ENCODE results near the gene FAM200A. TPM values are rescaled to one million over a fixed set of nuclear protein-coding genes. Genes with fewer than 3 reads are reported as not detected.
"Not testable (repeated sequence)": the region's sequence is repeated elsewhere in the genome, so short reads cannot be mapped to it uniquely, and the experiment has no call there.

The FAM200A gene
- total and polyA plus RNA-seq, 10 donors = 4.9 to 9.2 (median 5.7) TPM

DNA sequence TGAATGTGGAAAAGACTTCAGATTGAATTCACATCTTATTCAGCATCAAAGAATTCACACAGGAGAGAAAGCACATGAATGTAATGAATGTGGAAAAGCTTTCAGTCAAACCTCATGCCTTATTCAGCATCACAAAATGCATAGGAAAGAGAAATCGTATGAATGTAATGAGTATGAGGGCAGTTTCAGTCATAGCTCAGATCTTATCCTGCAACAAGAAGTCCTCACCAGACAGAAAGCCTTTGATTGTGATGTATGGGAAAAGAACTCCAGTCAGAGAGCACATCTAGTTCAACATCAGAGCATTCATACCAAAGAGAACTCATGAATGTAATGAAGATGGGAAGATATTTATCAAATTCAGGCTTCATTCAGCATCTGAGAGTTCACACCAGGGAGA is 21.3 kb upstream of the FAM200A start:
- H3K27ac ChIP-seq = no peak overlapping the region
- H3K9me3 ChIP-seq = no peaks in the 10 kb centered on the region
- TF ChIP-seq, protein P1, sequence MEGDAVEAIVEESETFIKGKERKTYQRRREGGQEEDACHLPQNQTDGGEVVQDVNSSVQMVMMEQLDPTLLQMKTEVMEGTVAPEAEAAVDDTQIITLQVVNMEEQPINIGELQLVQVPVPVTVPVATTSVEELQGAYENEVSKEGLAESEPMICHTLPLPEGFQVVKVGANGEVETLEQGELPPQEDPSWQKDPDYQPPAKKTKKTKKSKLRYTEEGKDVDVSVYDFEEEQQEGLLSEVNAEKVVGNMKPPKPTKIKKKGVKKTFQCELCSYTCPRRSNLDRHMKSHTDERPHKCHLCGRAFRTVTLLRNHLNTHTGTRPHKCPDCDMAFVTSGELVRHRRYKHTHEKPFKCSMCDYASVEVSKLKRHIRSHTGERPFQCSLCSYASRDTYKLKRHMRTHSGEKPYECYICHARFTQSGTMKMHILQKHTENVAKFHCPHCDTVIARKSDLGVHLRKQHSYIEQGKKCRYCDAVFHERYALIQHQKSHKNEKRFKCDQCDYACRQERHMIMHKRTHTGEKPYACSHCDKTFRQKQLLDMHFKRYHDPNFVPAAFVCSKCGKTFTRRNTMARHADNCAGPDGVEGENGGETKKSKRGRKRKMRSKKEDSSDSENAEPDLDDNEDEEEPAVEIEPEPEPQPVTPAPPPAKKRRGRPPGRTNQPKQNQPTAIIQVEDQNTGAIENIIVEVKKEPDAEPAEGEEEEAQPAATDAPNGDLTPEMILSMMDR (IDR thresholded peaks at IDR 0.05 in 8 of 11, conservative IDR thresholded peaks at IDR 0.05 in 3 of 11) = no peak
- TF ChIP-seq POLR2AphosphoS5 (IDR thresholded peaks at IDR 0.05) = no peak
- TF ChIP-seq POLR2A (IDR thresholded peaks at IDR 0.05) = no peak
- no peak for DNase-seq
- WGBS, 5 donors = 74 to 100% (median 89%) methylated on average over 1 of the region's 1 CpG
- no peaks in the 10 kb centered on the region for H3K27me3 ChIP-seq (replicated peaks in 1 of 7)
- no peak overlapping the region for H3K4me3 ChIP-seq
- H3K36me3 ChIP-seq = peaks cover 0 to 74% (median 38%) of the 10 kb centered on the region in 6 donors
- intact Hi-C loops (cut with DNase I; ENCODE audit: low total_unique reads) = no loop called here
- no peaks in the 10 kb centered on the region for H3K4me1 ChIP-seq

DNA sequence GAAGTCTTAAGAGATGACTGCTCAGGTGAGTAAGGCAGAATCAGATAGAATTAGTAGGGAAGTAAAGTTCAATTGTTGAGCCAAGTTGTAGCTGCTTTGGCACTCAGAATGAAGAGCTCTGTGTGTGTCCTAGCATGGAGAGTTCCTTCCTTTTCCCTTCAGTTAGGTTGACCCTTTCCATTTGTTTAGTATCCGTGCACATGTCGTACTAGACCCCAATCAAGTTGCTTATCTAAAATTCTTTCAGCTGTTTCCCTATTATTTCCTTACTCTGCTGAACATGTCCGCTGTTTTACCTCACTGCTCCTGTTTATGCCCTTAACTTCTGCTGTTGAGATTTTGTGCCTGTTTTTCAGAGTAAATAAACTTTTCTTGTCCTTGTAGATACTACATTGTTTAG is 19.9 kb upstream of the FAM200A start:
- Histone ChIP-seq H3K27me3 (replicated peaks in 1 of 7) (no peaks in the 10 kb centered on the region), H3K27ac (no peak overlapping the region), H3K36me3 (peaks cover 0 to 89% (median 39%) of the 10 kb centered on the region in 6 donors), H3K9me3 (no peaks in the 10 kb centered on the region), H3K4me1 (no peaks in the 10 kb centered on the region), H3K4me3 (no peak overlapping the region)
- TF ChIP-seq, protein P1 (IDR thresholded peaks at IDR 0.05 in 8 of 11, conservative IDR thresholded peaks at IDR 0.05 in 3 of 11) = no peak
- TF ChIP-seq POLR2AphosphoS5 (IDR thresholded peaks at IDR 0.05) (no peak), POLR2A (IDR thresholded peaks at IDR 0.05) (no peak)
- intact Hi-C loops (cut with DNase I; ENCODE audit: low total_unique reads) = no loop called here
- 71 to 91% (median 88%) methylated on average over 3 of the region's 3 CpGs for WGBS, 5 donors
- no peak for DNase-seq

DNA sequence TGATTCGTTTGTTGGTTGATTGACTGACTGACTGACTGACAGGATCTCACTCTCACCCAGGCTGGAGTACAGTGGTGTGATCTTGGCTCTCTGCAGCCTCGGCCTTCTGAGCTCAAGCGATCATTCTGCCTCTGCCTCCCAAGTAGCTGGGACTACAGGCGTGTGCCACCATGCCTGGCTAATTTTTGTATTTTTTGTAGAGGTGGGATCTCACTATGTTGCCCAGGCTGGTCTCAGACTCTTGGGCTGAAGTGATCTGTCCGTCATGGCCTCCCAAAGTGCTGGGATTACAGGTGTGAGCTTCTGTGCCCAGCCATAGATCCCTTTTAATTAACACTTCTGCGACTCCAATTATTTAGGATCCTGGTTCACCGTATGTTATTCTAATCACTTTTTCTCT is 16.9 kb upstream of the FAM200A start:
- intact Hi-C loops (cut with DNase I; ENCODE audit: low total_unique reads); H3K9me3 ChIP-seq; H3K27ac ChIP-seq; H3K4me1 ChIP-seq; DNase-seq; H3K4me3 ChIP-seq; H3K27me3 ChIP-seq (replicated peaks in 1 of 7): not testable (repeated sequence)
- peaks cover 0 to 100% (median 61%) of the 10 kb centered on the region in 6 donors for H3K36me3 ChIP-seq
- WGBS, 5 donors = 96 to 98% (median 97%) methylated on average over 7 of the region's 7 CpGs

DNA sequence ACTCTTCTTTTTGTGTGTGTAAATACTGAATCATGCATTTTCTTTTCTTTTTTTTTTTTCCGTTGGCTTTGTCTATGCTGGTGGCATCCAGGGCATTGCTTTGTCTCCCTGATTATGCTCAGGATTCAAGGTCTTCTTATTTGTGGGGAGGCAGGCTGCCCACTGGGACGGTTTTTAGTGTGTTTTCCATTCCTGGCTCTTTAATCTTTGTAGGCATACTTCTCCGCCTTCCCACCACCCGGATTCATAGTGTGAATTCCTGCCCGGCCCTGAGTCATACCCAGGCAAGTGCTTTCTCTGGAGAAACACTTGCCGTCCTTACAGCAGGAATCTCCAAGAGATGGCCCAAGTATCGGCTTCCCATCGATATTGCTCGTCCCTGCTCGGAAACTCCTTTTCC is 11.7 kb upstream of the FAM200A start:
- H3K4me1 ChIP-seq = peaks cover 7 to 48% (median 26%) of the 10 kb centered on the region in 6 donors
- intact Hi-C loops (cut with DNase I; ENCODE audit: low total_unique reads) = no loop called here
- H3K36me3 ChIP-seq = peaks cover 0 to 87% (median 68%) of the 10 kb centered on the region in 6 donors
- H3K27ac ChIP-seq = no peak overlapping the region
- 92 to 97% (median 95%) methylated on average over 10 of the region's 10 CpGs for WGBS, 5 donors
- no peak overlapping the region for H3K4me3 ChIP-seq
- no peaks in the 10 kb centered on the region for H3K27me3 ChIP-seq (replicated peaks in 1 of 7)
- H3K9me3 ChIP-seq = no peaks in the 10 kb centered on the region
- no peak for DNase-seq
- TF ChIP-seq, protein P1 (IDR thresholded peaks at IDR 0.05 in 8 of 11, conservative IDR thresholded peaks at IDR 0.05 in 3 of 11) = no peak
- TF ChIP-seq POLR2AphosphoS5 (IDR thresholded peaks at IDR 0.05) (no peak), POLR2A (IDR thresholded peaks at IDR 0.05) (no peak)

DNA sequence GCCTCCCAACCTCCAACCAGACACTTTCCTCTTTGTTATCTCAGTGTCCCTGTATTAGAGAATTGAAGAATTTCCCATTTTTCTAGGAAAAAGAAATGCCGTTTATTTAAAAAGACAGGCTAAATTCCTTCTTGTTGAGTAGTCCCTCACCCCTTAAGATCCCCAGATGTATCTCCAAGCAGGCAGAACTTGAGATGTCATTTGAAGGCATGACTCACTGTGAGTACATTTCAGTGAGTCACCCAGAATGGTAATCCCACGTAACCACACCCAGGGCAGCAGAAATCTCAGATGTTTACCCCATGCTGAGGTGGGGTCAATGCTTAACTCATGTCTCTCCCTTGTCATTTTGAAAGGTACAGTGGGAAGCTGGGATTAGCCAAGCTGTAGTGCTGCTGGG is 10.9 kb upstream of the FAM200A start:
- Histone ChIP-seq H3K4me1 (peaks cover 7 to 50% (median 27%) of the 10 kb centered on the region in 6 donors), H3K4me3 (no peak overlapping the region), H3K36me3 (peaks cover 0 to 78% (median 64%) of the 10 kb centered on the region in 6 donors), H3K27me3 (replicated peaks in 1 of 7) (no peaks in the 10 kb centered on the region), H3K27ac (no peak overlapping the region), H3K9me3 (no peaks in the 10 kb centered on the region)
- intact Hi-C loops (cut with DNase I; ENCODE audit: low total_unique reads) = no loop called here
- 62 to 82% (median 76%) methylated on average over 2 of the region's 2 CpGs for WGBS, 5 donors
- no peak for DNase-seq
- TF ChIP-seq, protein P1 (IDR thresholded peaks at IDR 0.05 in 8 of 11, conservative IDR thresholded peaks at IDR 0.05 in 3 of 11) = no peak
- TF ChIP-seq POLR2AphosphoS5 (IDR thresholded peaks at IDR 0.05) (no peak), POLR2A (IDR thresholded peaks at IDR 0.05) (no peak)
